ENCODE results near the gene RPL31.

GRCh38 chr2:101018934-101019333 is 16.8 kb downstream of the RPL31 start:
- TF ChIP-seq, protein P1, sequence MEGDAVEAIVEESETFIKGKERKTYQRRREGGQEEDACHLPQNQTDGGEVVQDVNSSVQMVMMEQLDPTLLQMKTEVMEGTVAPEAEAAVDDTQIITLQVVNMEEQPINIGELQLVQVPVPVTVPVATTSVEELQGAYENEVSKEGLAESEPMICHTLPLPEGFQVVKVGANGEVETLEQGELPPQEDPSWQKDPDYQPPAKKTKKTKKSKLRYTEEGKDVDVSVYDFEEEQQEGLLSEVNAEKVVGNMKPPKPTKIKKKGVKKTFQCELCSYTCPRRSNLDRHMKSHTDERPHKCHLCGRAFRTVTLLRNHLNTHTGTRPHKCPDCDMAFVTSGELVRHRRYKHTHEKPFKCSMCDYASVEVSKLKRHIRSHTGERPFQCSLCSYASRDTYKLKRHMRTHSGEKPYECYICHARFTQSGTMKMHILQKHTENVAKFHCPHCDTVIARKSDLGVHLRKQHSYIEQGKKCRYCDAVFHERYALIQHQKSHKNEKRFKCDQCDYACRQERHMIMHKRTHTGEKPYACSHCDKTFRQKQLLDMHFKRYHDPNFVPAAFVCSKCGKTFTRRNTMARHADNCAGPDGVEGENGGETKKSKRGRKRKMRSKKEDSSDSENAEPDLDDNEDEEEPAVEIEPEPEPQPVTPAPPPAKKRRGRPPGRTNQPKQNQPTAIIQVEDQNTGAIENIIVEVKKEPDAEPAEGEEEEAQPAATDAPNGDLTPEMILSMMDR (IDR thresholded peaks at IDR 0.05), result no peak
- TF ChIP-seq POLR2A (IDR thresholded peaks at IDR 0.05), result no peak
